Frontal cortex (tissue), 4 donors: ENCODE measurements around the gene CNOT1. TPM values are rescaled to one million over a fixed set of nuclear protein-coding genes. Genes with fewer than 3 reads are reported as not detected.

Experiments
- DNase-seq, 2 donors: peaks; one replicate each; pipeline ENCODE4 v3.0.0; 2012; ENCODE audit warnings: low spot score in 2 of 2
- FAIRE-seq: peaks from 2 replicates; lab custom pipeline; 2012; peaks lifted over from hg19 to GRCh38; lab: Jason Lieb, UNC
- total RNA-seq: library from RNA; depleted of rRNA; stranded (reverse); fragments of >200 nt; gene quantifications from one replicate; pipeline ENCODE4 v1.2.3, GENCODE V29; 2014
- donor health status: control.
- donor health status: control.
- donor health status: control.

Gene CNOT1
- total RNA-seq, 1 donor from 2014 or later, result 87.6 TPM

DNA sequence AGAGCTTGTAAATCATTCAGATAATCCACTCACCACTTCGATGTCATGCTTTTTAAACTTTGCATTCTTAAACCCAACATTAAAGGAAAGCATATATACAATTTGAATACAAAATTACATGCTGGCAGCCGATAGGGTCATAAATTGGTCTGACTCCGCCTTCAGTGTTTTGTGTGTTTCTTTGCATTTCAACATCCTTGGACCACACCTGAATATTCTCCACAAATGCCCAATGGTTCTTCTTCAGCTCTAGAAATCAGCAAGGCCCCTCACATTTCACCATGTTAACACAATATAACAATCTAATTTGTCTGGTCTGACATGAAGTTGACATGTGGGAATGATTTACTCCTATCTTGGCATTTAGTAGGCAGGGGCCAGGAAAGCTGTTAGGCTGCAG lies 97.2 kb downstream of the CNOT1 start:
- DNase-seq, result no peak
- no peak for FAIRE-seq

- DNase-seq (no peak), FAIRE-seq (no peak)
These were observed 99.4 kb downstream of the CNOT1 start for GRCh38 chr16:58530179-58530578.

GRCh38 chr16:58519707-58520106 lies 109.9 kb downstream of the CNOT1 start:
- FAIRE-seq (no peak), DNase-seq (no peak)

DNA sequence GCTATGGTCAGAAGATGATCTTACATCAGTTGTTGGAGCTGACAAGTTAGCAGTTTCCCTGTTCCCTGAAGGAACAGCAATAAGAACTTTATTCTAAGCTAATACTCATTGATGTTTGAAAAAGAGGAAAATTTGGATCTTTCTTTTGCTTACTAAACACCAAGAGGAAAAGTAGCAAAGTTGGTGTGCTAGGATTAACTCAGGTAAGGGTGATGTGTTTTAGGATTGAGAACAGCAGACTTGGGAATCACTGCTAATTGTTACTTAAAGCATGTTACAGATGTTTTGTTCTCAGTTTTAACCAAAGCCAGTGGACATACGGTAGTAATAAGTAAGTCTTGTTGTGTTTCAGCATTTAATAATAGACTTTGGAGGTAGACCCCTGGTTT lies 110.7 kb downstream of the CNOT1 start:
- no peak for FAIRE-seq
- DNase-seq, result no peak

DNA sequence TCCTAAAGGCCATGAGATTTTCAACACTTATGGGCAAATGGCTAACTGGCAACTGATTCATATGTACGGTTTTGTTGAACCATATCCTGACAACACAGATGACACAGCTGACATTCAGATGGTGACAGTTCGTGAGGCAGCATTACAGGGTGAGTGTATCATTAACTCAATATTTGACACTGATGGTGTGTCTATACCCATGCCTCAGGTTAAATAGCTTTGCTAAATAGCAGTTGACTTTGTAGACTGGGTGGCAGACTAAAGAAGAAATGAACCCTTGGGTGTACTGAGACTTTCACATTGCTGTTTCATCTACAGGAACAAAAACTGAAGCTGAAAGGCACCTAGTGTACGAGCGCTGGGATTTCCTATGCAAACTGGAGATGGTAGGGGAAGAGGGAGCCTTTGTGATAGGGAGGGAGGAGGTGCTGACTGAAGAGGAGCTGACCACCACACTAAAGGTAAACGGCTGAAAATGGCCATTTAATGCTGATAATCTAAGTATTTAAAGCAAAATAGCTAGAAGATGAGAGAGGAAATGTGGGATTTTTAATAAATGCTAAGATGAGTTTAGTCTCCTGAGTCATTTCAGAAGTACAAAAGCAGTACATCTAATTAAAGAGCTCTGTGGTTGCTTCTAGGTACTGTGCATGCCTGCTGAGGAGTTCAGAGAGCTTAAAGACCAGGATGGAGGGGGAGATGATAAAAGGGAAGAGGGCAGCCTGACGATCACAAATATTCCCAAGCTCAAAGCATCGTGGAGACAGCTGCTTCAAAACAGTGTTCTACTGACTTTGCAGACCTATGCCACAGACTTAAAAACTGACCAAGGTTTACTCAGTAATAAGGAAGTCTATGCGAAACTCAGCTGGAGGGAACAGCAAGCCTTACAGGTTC lies 111.3 kb downstream of the CNOT1 start:
- no peak for DNase-seq
- FAIRE-seq, result no peak

DNA sequence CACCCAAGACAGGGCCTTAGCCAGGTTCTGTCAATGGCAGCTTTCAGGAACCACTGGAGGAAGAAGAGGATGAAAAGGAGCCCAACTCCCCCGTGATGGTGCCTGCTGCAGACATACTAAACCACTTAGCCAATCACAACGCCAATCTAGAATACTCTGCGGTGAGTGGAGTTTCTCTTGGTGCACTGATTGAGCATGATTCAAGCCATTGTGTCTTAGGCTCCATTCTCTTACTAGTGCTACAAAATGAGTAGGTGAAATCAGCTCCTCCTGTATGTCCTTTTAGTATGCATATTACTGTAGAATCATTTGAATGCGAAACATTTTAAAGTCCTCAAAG lies 112.9 kb downstream of the CNOT1 start:
- FAIRE-seq (no peak), DNase-seq (no peak)

DNA sequence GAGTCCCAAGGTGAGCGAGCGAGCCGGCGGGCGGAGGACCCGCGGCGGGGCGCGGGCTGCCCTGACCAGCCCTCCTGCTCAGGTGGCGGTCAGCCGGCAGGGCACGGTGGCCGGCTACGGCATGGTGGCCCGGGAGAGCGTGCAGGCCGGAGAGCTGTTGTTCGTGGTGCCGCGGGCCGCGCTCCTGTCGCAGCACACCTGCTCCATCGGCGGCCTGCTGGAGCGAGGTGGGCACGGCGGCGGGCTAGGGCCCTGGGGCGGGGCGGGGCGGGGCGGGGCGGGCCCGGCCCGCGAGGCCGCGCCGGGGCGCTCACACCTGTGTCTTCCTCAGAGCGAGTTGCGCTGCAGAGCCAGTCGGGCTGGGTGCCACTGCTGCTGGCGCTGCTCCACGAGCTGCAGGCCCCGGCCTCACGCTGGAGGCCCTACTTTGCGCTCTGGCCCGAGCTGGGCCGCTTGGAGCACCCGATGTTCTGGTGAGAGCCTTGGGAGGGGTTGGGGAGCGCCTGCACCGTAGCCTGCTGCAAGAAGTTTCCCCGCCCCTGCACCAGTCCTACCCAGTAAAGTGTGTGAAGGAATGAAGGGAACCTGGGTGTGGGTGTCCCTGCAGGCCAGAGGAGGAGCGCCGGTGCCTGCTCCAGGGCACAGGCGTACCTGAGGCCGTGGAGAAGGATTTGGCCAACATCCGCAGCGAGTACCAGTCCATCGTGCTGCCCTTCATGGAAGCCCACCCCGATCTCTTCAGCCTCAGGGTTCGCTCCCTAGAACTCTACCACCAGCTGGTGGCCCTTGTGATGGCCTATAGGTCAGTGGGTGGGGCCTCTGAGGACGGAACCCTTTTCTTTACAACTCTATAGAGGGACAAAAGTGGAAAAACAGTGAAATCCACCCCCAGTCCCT lies 113.5 kb downstream of the CNOT1 start:
- no peak for FAIRE-seq

DNA sequence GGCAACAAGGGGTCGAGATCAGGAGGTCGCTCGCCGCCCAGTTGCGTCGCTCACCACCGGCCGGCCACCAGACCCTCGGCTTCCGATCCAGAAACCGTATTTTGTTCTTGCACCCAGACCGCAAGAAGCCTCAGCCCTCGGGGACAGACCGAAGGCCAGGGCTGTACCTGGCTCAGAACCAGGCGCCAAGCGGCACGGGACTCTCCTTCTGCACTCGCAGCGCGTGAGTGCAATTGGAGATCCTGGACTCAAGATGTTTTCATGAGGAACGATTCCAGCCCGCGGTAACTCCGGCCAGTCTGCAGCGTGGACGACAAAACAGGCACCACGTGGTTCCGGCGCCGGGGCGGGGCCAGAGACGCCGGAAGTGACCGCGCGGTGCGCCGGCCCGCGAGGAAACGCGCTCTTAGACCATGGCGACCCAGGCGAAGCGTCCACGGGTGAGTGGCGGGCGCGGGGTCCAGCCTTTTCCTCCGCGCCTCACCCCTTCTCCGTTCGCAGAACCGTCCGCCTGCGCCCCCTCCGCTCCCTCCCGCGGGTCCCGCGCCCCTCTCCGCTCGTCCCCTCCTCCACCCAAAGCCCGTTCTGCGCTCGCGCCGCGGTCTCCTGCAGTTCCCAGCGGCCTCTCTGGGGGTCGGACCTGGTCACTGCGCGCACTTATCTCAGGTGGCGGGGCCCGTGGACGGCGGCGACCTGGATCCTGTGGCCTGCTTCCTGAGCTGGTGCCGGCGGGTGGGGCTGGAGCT lies 114.3 kb downstream of the CNOT1 start, which contains the start of gene SETD6:
Gene SETD6 (plus strand): TSS at position 393 of the 746 bp plus-strand sequence. CDS start 21 bp downstream, at position 414.
- FAIRE-seq (no peak), DNase-seq (peak; percentile 95 to 97)

More for the DNA sequence above, 113.5 kb downstream of the CNOT1 start:
- peak in 1 of 2 donors; percentile 44 for DNase-seq

GRCh38 chr16:58513874-58514273 lies 115.8 kb downstream of the CNOT1 start:
- DNase-seq (no peak), FAIRE-seq (no peak)

GRCh38 chr16:58511933-58512815 lies 117.5 kb downstream of the CNOT1 start:
- FAIRE-seq (no peak), DNase-seq (no peak)

DNA sequence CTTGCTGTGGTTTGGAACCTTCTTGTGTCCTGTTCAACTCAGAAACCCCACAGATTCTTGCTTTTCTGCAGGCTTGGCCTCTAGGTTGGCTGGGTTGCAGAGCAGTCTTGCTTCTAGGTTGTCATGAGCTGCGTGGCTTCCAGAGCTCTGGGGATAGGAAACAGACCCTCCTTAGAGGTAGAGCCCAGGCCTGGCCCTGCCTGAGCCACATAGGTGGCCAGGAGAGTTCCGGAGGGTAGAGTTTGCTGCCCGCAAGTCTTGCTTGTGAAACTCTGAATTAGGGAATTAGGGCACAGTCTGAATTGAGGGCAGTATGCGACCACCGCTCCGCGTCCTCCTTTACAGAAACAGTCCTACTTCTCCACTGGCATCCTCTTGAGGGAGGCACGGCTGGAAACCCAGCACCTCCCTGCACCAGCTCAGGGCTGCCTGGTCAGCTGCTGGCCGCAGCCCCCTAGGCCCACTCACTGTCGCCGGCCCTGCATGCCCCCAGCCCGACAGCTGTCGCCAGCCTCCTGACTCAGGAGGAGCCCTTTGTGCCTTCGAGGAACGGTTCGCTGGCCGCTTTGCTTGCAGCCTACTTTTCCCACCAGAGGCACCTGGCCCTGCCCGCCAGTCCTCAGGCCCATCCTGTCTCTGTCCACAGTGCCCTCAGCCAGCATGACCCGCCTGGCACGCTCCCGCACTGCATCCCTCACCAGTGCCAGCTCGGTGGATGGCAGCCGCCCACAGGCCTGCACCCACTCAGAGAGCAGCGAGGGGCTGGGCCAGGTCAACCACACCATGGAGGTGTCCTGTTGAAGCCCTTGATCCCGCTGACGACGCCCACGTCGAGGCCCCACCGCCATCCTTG lies 118.6 kb downstream of the CNOT1 start:
- FAIRE-seq (no peak), DNase-seq (no peak)

DNA sequence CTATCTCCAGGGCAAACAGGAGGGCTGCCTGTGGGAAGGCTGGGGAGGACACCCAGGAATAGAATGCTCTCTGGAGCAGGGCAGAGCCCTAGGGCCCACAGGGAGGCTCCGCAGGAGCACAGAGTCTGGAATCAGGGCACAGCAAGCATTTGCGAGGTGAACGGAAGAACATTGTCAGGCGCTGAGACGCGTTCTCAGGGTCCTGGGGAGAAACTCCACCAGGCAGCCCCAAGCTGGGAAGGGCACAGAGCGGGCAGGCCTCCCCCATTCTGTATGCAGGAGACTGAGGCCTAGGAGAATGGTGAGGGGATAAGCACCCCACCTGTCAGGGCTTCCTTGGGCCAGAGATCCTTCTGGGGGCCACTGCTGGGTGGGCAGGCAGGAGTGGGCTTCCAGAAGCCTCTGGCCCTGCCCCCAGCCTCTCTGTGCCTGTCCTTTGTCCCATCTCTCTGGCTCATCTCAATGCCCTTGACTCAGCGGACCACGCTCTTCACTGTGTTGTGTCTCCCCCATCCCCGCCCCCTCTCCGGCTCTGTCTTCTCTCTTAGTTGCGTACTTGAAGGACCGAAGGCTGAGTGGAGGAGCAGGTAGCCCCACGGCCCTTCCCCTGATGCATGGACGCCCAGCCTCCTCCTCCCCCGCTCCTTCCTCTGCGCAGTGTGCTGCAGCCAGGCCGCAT lies 119.4 kb downstream of the CNOT1 start:
- DNase-seq (no peak), FAIRE-seq (no peak)

DNA sequence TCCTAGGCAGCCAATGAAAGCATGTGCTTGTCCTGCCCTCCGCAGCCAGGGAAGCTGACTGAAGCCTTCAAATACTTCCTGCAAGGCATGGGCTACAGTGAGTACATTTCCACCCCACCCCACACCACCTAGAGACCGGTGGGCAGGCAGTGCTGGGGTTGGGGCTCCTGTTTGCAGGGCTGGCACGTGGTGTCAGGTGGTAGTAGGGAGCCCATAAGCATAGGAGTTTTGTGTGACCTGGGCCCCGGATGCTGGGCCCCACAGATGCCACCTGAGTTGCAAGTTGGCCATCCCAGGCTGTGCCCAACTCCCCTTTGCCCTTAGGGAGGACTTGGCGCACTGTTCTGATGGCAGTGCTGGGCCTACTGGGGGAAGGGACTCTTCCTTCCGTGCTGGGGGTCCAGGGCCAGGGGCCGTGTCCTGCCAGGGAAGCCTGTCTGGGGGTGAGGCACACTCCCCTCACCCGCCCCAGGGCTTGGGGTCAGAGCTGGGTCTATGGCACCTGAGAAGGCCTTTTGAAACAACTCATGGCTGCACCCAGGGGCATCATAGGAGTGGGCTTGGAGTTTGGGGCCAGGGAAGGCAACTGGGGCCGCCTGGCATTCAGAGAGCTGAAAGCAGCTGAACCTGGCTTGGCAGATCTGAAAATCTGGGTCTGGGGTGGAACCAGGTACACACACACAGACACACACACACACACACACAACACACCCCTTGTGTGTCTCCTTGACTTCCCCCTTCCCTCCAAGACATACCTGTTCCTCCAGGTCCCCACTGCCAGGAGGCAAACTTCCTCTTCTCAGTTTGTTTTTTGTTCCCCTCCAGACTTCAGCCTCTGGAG lies 120.2 kb downstream of the CNOT1 start:
- no peak for DNase-seq
- no peak for FAIRE-seq

- DNase-seq (no peak), FAIRE-seq (no peak)
These were observed 120.9 kb downstream of the CNOT1 start for GRCh38 chr16:58508671-58509251.

GRCh38 chr16:58507963-58508670 lies 121.5 kb downstream of the CNOT1 start:
- FAIRE-seq, result no peak
- DNase-seq, result no peak
